ENCODE measurements around the gene ENPP4.

The ENPP4 gene

GRCh38 chr6:46099952-46100351 lies 29.8 kb upstream of the ENPP4 start:
- no peak for TF ChIP-seq CREB5 (CRISPR knock-in tag; IDR thresholded peaks at IDR 0.05; ENCODE audit: low read depth)
- no peak for TF ChIP-seq PPARA (CRISPR knock-in tag; IDR thresholded peaks at IDR 0.05; ENCODE audit: borderline replicate concordance)
- no peak for TF ChIP-seq TOX (CRISPR knock-in tag; IDR thresholded peaks at IDR 0.05; ENCODE audit: borderline replicate concordance)
- TF ChIP-seq BACH2 (CRISPR knock-in tag; IDR thresholded peaks at IDR 0.05; ENCODE audit: borderline replicate concordance), result no peak
- TF ChIP-seq CSRNP3 (CRISPR knock-in tag; IDR thresholded peaks at IDR 0.05), result no peak
- no peak for TF ChIP-seq SNAI2 (CRISPR knock-in tag; IDR thresholded peaks at IDR 0.05)
- no peak for TF ChIP-seq ARNTL (CRISPR knock-in tag; IDR thresholded peaks at IDR 0.05; ENCODE audit: borderline replicate concordance, low read depth)
- TF ChIP-seq ZNF70 (CRISPR knock-in tag; IDR thresholded peaks at IDR 0.05), result no peak
- TF ChIP-seq ISL1 (CRISPR knock-in tag; IDR thresholded peaks at IDR 0.05), result no peak
- no peak for TF ChIP-seq GLIS3 (CRISPR knock-in tag; IDR thresholded peaks at IDR 0.05)
- TF ChIP-seq ZNF565 (CRISPR knock-in tag; conservative IDR thresholded peaks at IDR 0.05; ENCODE audit: low read depth), result no peak
- TF ChIP-seq PATZ1 (CRISPR knock-in tag; IDR thresholded peaks at IDR 0.05; ENCODE audit: borderline replicate concordance), result no peak
- no peak for TF ChIP-seq ZFP30 (CRISPR knock-in tag; IDR thresholded peaks at IDR 0.05)
- no peak for TF ChIP-seq ESRRG (CRISPR knock-in tag; IDR thresholded peaks at IDR 0.05)
- no peak for TF ChIP-seq RARB (CRISPR knock-in tag; IDR thresholded peaks at IDR 0.05)
- TF ChIP-seq TSHZ2 (CRISPR knock-in tag; IDR thresholded peaks at IDR 0.05), result no peak
- no peak for TF ChIP-seq CSDC2 (CRISPR knock-in tag; IDR thresholded peaks at IDR 0.05)
- ATAC-seq, result no peak

GRCh38 chr6:46102123-46102522 lies 27.7 kb upstream of the ENPP4 start:
- TF ChIP-seq BACH2 (CRISPR knock-in tag; IDR thresholded peaks at IDR 0.05; ENCODE audit: borderline replicate concordance) (no peak), POU6F1 (CRISPR knock-in tag; IDR thresholded peaks at IDR 0.05; ENCODE audit: borderline replicate concordance, low read depth) (no peak), ZC3H10 (CRISPR knock-in tag; IDR thresholded peaks at IDR 0.05) (no peak), ZNF70 (CRISPR knock-in tag; IDR thresholded peaks at IDR 0.05) (no peak), CSDC2 (CRISPR knock-in tag; IDR thresholded peaks at IDR 0.05) (no peak), ZFP30 (CRISPR knock-in tag; IDR thresholded peaks at IDR 0.05) (no peak), ISL1 (CRISPR knock-in tag; IDR thresholded peaks at IDR 0.05) (no peak), ZNF565 (CRISPR knock-in tag; conservative IDR thresholded peaks at IDR 0.05; ENCODE audit: low read depth) (no peak), ZFP3 (CRISPR knock-in tag; IDR thresholded peaks at IDR 0.05) (no peak), GLIS3 (CRISPR knock-in tag; IDR thresholded peaks at IDR 0.05) (no peak), TSHZ2 (CRISPR knock-in tag; IDR thresholded peaks at IDR 0.05) (no peak), ARNTL (CRISPR knock-in tag; IDR thresholded peaks at IDR 0.05; ENCODE audit: borderline replicate concordance, low read depth) (no peak), RARB (CRISPR knock-in tag; IDR thresholded peaks at IDR 0.05) (no peak), ZNF8 (CRISPR knock-in tag; IDR thresholded peaks at IDR 0.05) (no peak), SNAI2 (CRISPR knock-in tag; IDR thresholded peaks at IDR 0.05) (no peak), TCF4 (CRISPR knock-in tag; IDR thresholded peaks at IDR 0.05; ENCODE audit: borderline replicate concordance) (no peak), PATZ1 (CRISPR knock-in tag; IDR thresholded peaks at IDR 0.05; ENCODE audit: borderline replicate concordance) (no peak), CREB5 (CRISPR knock-in tag; IDR thresholded peaks at IDR 0.05; ENCODE audit: low read depth) (no peak), TOX (CRISPR knock-in tag; IDR thresholded peaks at IDR 0.05; ENCODE audit: borderline replicate concordance) (no peak)
- no peak for ATAC-seq

Data from SK-N-SH treated with all-trans-retinoic acid at 6 μM for 48 hours (cell line).